A673 (cell line): Measurements from ENCODE around the gene ARMC10. TPM values are rescaled to one million over a fixed set of nuclear protein-coding genes. Genes with fewer than 3 reads are reported as not detected.
A peak's percentile ranks its signal among the peaks of the same experiment; 100 is the strongest.
"Not testable (repeated sequence)": the region's sequence is repeated elsewhere in the genome, so short reads cannot be mapped to it uniquely, and the experiment has no call there.

ENCODE experiments used
- BruUV-seq: library from RNA; stranded (reverse); fragments of 400-500 nt; replicated peaks from 2 replicates; lab custom pipeline; 2021; lab: Mats Ljungman, UMichigan
- CTCF ChIA-PET: fragments of 300-600 bp; sonication (Branson Sonifier 250); formaldehyde crosslinking; loops from one replicate; lab custom pipeline; 2022; ENCODE audit warnings: antibody characterized with exemption; lab: Charles Lee
- POLR2A ChIA-PET: fragments of 300-600 bp; sonication (Branson Sonifier 250); formaldehyde crosslinking; loops from one replicate; lab custom pipeline; 2022; ENCODE audit warnings: antibody characterized with exemption; ENCODE audit not compliant: low non-redundant PET; lab: Charles Lee
- DNase-seq: peaks from one replicate; pipeline ENCODE4 v3.0.0-alpha.2; 2015; ENCODE audit warnings: low spot score
- H3K27ac ChIP-seq: fragments of 200-600 bp; sonication (generic); 2 replicates; pipeline ENCODE4 v1.5.1; 2016; ENCODE audit warnings: mixed run types, low read depth, mild to moderate bottlenecking, mixed read lengths, antibody characterized with exemption, low read length; ENCODE audit not compliant: poor library complexity, severe bottlenecking
- H3K27me3 ChIP-seq: fragments of 200-600 bp; sonication (generic); replicated peaks from 2 replicates; pipeline ENCODE4 v1.6.1; 2017; ENCODE audit warnings: mixed run types, low read depth, mild to moderate bottlenecking, mixed read lengths, antibody characterized with exemption, low read length; ENCODE audit not compliant: insufficient read depth, poor library complexity
- H3K36me3 ChIP-seq: fragments of 200-600 bp; sonication (generic); 2 replicates; pipeline ENCODE4 v1.6.1; 2016; ENCODE audit warnings: mixed run types, mild to moderate bottlenecking, mixed read lengths, antibody characterized with exemption, low read length; ENCODE audit not compliant: insufficient read depth, poor library complexity, severe bottlenecking
- H3K4me1 ChIP-seq: fragments of 200-600 bp; sonication (generic); 2 replicates; pipeline ENCODE4 v1.6.1; 2017; ENCODE audit warnings: mixed run types, mild to moderate bottlenecking, mixed read lengths, antibody characterized with exemption, low read length; ENCODE audit not compliant: insufficient read depth, poor library complexity, severe bottlenecking
- H3K4me3 ChIP-seq: fragments of 200-600 bp; sonication (generic); 2 replicates; pipeline ENCODE4 v1.5.1; 2016; ENCODE audit warnings: low read depth, mixed run types, mild to moderate bottlenecking, mixed read lengths, low read length; ENCODE audit not compliant: poor library complexity, severe bottlenecking
- H3K9me3 ChIP-seq: fragments of 200-600 bp; sonication (generic); 2 replicates; pipeline ENCODE4 v1.6.1; 2016; ENCODE audit warnings: mixed run types, low read depth, mild to moderate bottlenecking, mixed read lengths, antibody characterized with exemption, low read length; ENCODE audit not compliant: poor library complexity, severe bottlenecking
- CTCF ChIP-seq: fragments of 300-800, 200-600 bp; sonication (generic); conservative IDR thresholded peaks from 2 replicates; pipeline ENCODE4 v1.5.1; 2017; ENCODE audit warnings: low read depth, mild to moderate bottlenecking, antibody characterized with exemption, low read length, moderate library complexity, mixed read lengths
- EZH2 ChIP-seq: fragments of 200-600 bp; sonication (generic); IDR thresholded peaks from 2 replicates; pipeline ENCODE4 v1.6.1; 2017; ENCODE audit warnings: borderline replicate concordance, low read depth, mild to moderate bottlenecking, mixed read lengths, antibody characterized with exemption, low read length; ENCODE audit not compliant: poor library complexity, severe bottlenecking
- intact Hi-C: fragments of 100-400 bp; cut with micrococcal nuclease; formaldehyde crosslinking; loops from one replicate; pipeline ENCODE4 v1.10.0; 2022; ENCODE audit not compliant: unreplicated experiment
- total RNA-seq: library from RNA; stranded (reverse); gene quantifications from 2 replicates; pipeline ENCODE4 v1.2.3, GENCODE V29; 2021

Gene ARMC10
- total RNA-seq, 1 experiment from 2014 or later = 32.0 TPM

- Histone ChIP-seq H3K4me3 (no peak overlapping the region), H3K27ac (no peak overlapping the region), H3K9me3 (no peaks in the 10 kb centered on the region), H3K27me3 (no peaks in the 10 kb centered on the region), H3K4me1 (peaks cover 11% of the 10 kb centered on the region), H3K36me3 (no peaks in the 10 kb centered on the region)
- intact Hi-C loops = no loop called here
- peak; percentile 21 for DNase-seq
- TF ChIP-seq EZH2 = no peak
- TF ChIP-seq CTCF = no peak
- no TSS peak for BruUV-seq
- CTCF ChIA-PET = no interaction called here
- POLR2A ChIA-PET = no interaction called here
These were observed 66.9 kb downstream of the ARMC10 start for GRCh38 chr7:103141753-103142404.

GRCh38 chr7:103142494-103142893 is 67.6 kb downstream of the ARMC10 start:
- no TSS peak for BruUV-seq
- Histone ChIP-seq H3K36me3 (no peaks in the 10 kb centered on the region), H3K27ac (no peak overlapping the region), H3K27me3 (no peaks in the 10 kb centered on the region), H3K4me1 (peaks cover 17% of the 10 kb centered on the region), H3K9me3 (no peaks in the 10 kb centered on the region), H3K4me3 (no peak overlapping the region)
- POLR2A ChIA-PET = no interaction called here
- no peak for TF ChIP-seq EZH2
- TF ChIP-seq CTCF = no peak
- DNase-seq = no peak
- intact Hi-C loops = no loop called here
- CTCF ChIA-PET = no interaction called here

GRCh38 chr7:103143868-103144267 is 68.9 kb downstream of the ARMC10 start:
- H3K9me3 ChIP-seq = no peaks in the 10 kb centered on the region
- H3K4me3 ChIP-seq = no peak overlapping the region
- no TSS peak for BruUV-seq
- no peaks in the 10 kb centered on the region for H3K36me3 ChIP-seq
- intact Hi-C loops = no loop called here
- POLR2A ChIA-PET = no interaction called here
- no peaks in the 10 kb centered on the region for H3K27me3 ChIP-seq
- CTCF ChIA-PET = no interaction called here
- H3K4me1 ChIP-seq = peaks cover 18% of the 10 kb centered on the region
- TF ChIP-seq EZH2 (no peak), CTCF (no peak)
- no peak for DNase-seq
- no peak overlapping the region for H3K27ac ChIP-seq

- intact Hi-C loops, DNase-seq, H3K4me3 ChIP-seq, H3K27me3 ChIP-seq, H3K36me3 ChIP-seq, CTCF ChIA-PET, POLR2A ChIA-PET, BruUV-seq, H3K27ac ChIP-seq, H3K9me3 ChIP-seq: not testable (repeated sequence)
- peaks cover 18% of the 10 kb centered on the region for H3K4me1 ChIP-seq
These were observed 69.8 kb downstream of the ARMC10 start for GRCh38 chr7:103144754-103145153.
